Measurements from ENCODE around the gene SVIL. TPM values are rescaled to one million over a fixed set of nuclear protein-coding genes. Genes with fewer than 3 reads are reported as not detected.
A peak's percentile ranks its signal among the peaks of the same experiment; 100 is the strongest.

Gene SVIL
- total RNA-seq, 1 experiment from 2014 or later = 15.3 TPM

- no peaks in the 10 kb centered on the region for H3K79me1 ChIP-seq (ENCODE audit: insufficient read depth, low read depth, low read length, poor library complexity, severe bottlenecking)
- peaks cover 1 to 12% of the 10 kb centered on the region in 2 experiments for H3K4me1 Mint-ChIP-seq
- H3K27ac ChIP-seq (ENCODE audit: insufficient read length, low read depth, low read length) = no peak overlapping the region
- no peak for DNase-seq
- no peak overlapping the region for H4K8ac ChIP-seq (replicated peaks; ENCODE audit: insufficient read length, low read depth, low read length)
- no peak overlapping the region for H3K4me2 ChIP-seq (ENCODE audit: insufficient read depth, insufficient read length, low read length)
- no peaks in the 10 kb centered on the region for H3K27me3 ChIP-seq (ENCODE audit: insufficient read depth, low read length)
- no peak overlapping the region for H2BK15ac ChIP-seq (ENCODE audit: low read depth, low read length)
- H3T11ph ChIP-seq (ENCODE audit: low read length) = no peak overlapping the region
- no peak overlapping the region for H2BK12ac ChIP-seq (ENCODE audit: insufficient read length, low read depth, low read length)
- H4K91ac ChIP-seq (ENCODE audit: insufficient read length, low read depth, low read length) = no peak overlapping the region
- no peak overlapping the region for H3K4me3 Mint-ChIP-seq
- no peak overlapping the region for H3K18ac ChIP-seq (ENCODE audit: insufficient read length, low read depth, low read length)
- no peak overlapping the region for H2AK5ac ChIP-seq (ENCODE audit: insufficient read length, low read length)
- no peak overlapping the region for H2AFZ ChIP-seq (ENCODE audit: low read length)
- H3K9ac ChIP-seq (ENCODE audit: extremely low read depth, insufficient read length, low read length) = no peak overlapping the region
- no peak overlapping the region for H3K56ac ChIP-seq (ENCODE audit: insufficient read length, low read depth, low read length)
- no peak overlapping the region for H4K5ac ChIP-seq (ENCODE audit: insufficient read length, low read depth, low read length)
- H3K9me3 Mint-ChIP-seq = peaks cover 8 to 14% of the 10 kb centered on the region in 2 experiments; a peak in 4 of 5 replicates
- H2BK5ac ChIP-seq (ENCODE audit: insufficient read length, low read length) = no peak overlapping the region
- H4K20me1 ChIP-seq (ENCODE audit: control insufficient read depth, insufficient read depth, insufficient read length) = no peaks in the 10 kb centered on the region
- H3K27me3 Mint-ChIP-seq (ENCODE audit: low read depth) = no peaks in the 10 kb centered on the region; the same call in 1 of the 2 replicates
- H3K9me3 ChIP-seq (ENCODE audit: control insufficient read depth, low read depth, low read length) = no peaks in the 10 kb centered on the region
- H3K4ac ChIP-seq (ENCODE audit: low read depth, low read length) = no peak overlapping the region
- no peak overlapping the region for H2BK20ac ChIP-seq (ENCODE audit: low read depth, low read length, poor library complexity, severe bottlenecking)
- H3K36me3 Mint-ChIP-seq (ENCODE audit: insufficient read depth in 1 of 3, low read depth in 3 of 3) = peaks cover 17 to 21% (median 19%) of the 10 kb centered on the region in 3 experiments
- H3K23ac ChIP-seq (ENCODE audit: insufficient read length, low read depth, low read length) = no peak overlapping the region
- no peaks in the 10 kb centered on the region; the same call in 1 of the 2 replicates for H3K79me2 ChIP-seq (ENCODE audit: insufficient read depth, low read length)
- H3K27ac Mint-ChIP-seq = 0 out of 7 replicates have a peak overlapping the region, but pooled peaks of 1 of the 3 experiments have one; percentile 76
- WGBS (ENCODE audit: extremely low coverage, insufficient read length, low lambda C conversion rate) = no CpG with 5 or more reads among the region's 8 CpGs
- no peak overlapping the region for H2BK120ac ChIP-seq (ENCODE audit: low read depth, low read length, poor library complexity, severe bottlenecking)
- H3K14ac ChIP-seq (ENCODE audit: insufficient read depth, low read length) = no peak overlapping the region
- no peaks in the 10 kb centered on the region; the same call in 1 of the 2 replicates for H3K4me1 ChIP-seq (ENCODE audit: insufficient read depth, low read length)
- H3K23me2 ChIP-seq (ENCODE audit: insufficient read length, low read depth, low read length, poor library complexity, severe bottlenecking) = no peaks in the 10 kb centered on the region
- no peak for TF ChIP-seq CTCF (conservative IDR thresholded peaks at IDR 0.05)
Observed at GRCh38 chr10:29612657-29613056, 22.1 kb downstream of the SVIL start.
